GM18517 (cell line): ENCODE measurements around the gene GAL3ST1.
"Not testable (repeated sequence)": the region's sequence is repeated elsewhere in the genome, so short reads cannot be mapped to it uniquely, and the experiment has no call there.

ENCODE experiments used
- ATAC-seq: cut with Tn5 transposase; IDR thresholded peaks from one replicate; pipeline ENCODE4 v1.9.1; 2021; ENCODE audit warnings: mild to moderate bottlenecking, moderate library complexity; ENCODE audit not compliant: unreplicated experiment

The GAL3ST1 gene

GRCh38 chr22:30574095-30574981 is at the start of gene GAL3ST1:
Gene GAL3ST1 (minus strand): TSS chr22:30574665. CDS start chr22:30557392, 17,273 bp downstream.
- no peak for ATAC-seq

- ATAC-seq, result not testable (repeated sequence)
These were observed 45.4 kb upstream of the GAL3ST1 start for GRCh38 chr22:30619909-30620308.

- ATAC-seq, result no peak
These were observed 43.4 kb upstream of the GAL3ST1 start for GRCh38 chr22:30617819-30618218.

- no peak for ATAC-seq
These were observed 41.1 kb upstream of the GAL3ST1 start for GRCh38 chr22:30615543-30615954.

GRCh38 chr22:30614879-30615278 is 40.4 kb upstream of the GAL3ST1 start:
- ATAC-seq, result no peak

GRCh38 chr22:30614268-30614667 is 39.8 kb upstream of the GAL3ST1 start:
- no peak for ATAC-seq

- ATAC-seq, result no peak
These were observed 38.3 kb upstream of the GAL3ST1 start for GRCh38 chr22:30612789-30613188.

GRCh38 chr22:30611197-30611596 is 36.7 kb upstream of the GAL3ST1 start:
- no peak for ATAC-seq

GRCh38 chr22:30610299-30610698 is 35.8 kb upstream of the GAL3ST1 start:
- no peak for ATAC-seq

- ATAC-seq, result no peak
These were observed 35.1 kb upstream of the GAL3ST1 start for GRCh38 chr22:30609260-30610185.

- ATAC-seq, result no peak
These were observed 33.5 kb upstream of the GAL3ST1 start for GRCh38 chr22:30607939-30608338.

GRCh38 chr22:30607300-30607930 is 33.0 kb upstream of the GAL3ST1 start:
- no peak for ATAC-seq

- ATAC-seq, result no peak
These were observed 32.2 kb upstream of the GAL3ST1 start, which contains the start of gene TCN2 for GRCh38 chr22:30606455-30607299. Gene TCN2 (plus strand): TSS chr22:30607174. CDS start chr22:30607332, 158 bp downstream.

GRCh38 chr22:30605449-30606110 is 31.1 kb upstream of the GAL3ST1 start:
- ATAC-seq, result no peak

GRCh38 chr22:30604723-30605122 is 30.3 kb upstream of the GAL3ST1 start:
- no peak for ATAC-seq

GRCh38 chr22:30603801-30604200 is 29.3 kb upstream of the GAL3ST1 start:
- no peak for ATAC-seq

- no peak for ATAC-seq
These were observed 27.6 kb upstream of the GAL3ST1 start for GRCh38 chr22:30602049-30602448.

GRCh38 chr22:30601464-30601863 is 27.0 kb upstream of the GAL3ST1 start:
- no peak for ATAC-seq

GRCh38 chr22:30600921-30601320 is 26.5 kb upstream of the GAL3ST1 start:
- ATAC-seq, result no peak

GRCh38 chr22:30598986-30599385 is 24.5 kb upstream of the GAL3ST1 start:
- ATAC-seq, result no peak
